GM18868 (cell line): ENCODE measurements around the gene TYW1.
"Not testable (repeated sequence)": the region's sequence is repeated elsewhere in the genome, so short reads cannot be mapped to it uniquely, and the experiment has no call there.

Experiments
- ATAC-seq: cut with Tn5 transposase; IDR thresholded peaks from one replicate; pipeline ENCODE4 v1.9.1; 2021; ENCODE audit warnings: mild to moderate bottlenecking, moderate library complexity; ENCODE audit not compliant: unreplicated experiment

Gene TYW1

DNA sequence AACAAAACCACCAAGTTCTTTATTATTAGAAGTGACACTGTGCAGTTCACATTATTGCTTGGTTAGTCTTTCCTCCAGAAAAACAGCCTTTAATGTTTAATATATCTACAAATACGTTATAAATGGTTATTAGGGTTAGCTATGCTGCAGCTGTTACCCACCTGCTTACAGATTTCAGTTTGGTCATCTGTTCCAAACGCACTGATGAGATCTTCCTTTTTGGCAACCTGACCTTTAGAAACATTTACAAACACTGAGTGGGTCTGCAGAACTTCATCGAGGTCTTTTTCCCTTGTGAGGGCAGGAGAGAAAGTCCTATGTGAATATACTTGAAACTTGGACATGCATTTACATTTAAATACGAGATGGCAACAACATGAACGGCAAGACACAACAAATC is 2.6 kb upstream of the TYW1 start:
- ATAC-seq = not testable (repeated sequence)

DNA sequence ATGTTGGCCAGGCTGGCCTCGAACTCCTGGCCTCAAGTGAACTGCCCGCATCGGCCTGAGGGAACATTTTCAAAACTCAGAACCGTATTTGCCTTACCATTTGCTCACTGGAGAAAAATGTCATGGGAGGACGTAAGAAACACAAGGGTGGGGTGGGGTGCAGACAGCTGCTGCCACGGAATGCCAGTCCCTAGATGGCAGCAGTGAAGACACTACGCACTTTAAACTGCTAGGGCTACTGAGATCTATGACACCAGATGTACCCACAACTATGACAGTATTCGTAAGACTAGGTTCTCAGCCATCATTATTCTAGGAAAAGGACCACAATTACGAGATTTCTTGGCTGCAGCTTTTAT is 2.0 kb upstream of the TYW1 start:
- peak; percentile 38 for ATAC-seq

DNA sequence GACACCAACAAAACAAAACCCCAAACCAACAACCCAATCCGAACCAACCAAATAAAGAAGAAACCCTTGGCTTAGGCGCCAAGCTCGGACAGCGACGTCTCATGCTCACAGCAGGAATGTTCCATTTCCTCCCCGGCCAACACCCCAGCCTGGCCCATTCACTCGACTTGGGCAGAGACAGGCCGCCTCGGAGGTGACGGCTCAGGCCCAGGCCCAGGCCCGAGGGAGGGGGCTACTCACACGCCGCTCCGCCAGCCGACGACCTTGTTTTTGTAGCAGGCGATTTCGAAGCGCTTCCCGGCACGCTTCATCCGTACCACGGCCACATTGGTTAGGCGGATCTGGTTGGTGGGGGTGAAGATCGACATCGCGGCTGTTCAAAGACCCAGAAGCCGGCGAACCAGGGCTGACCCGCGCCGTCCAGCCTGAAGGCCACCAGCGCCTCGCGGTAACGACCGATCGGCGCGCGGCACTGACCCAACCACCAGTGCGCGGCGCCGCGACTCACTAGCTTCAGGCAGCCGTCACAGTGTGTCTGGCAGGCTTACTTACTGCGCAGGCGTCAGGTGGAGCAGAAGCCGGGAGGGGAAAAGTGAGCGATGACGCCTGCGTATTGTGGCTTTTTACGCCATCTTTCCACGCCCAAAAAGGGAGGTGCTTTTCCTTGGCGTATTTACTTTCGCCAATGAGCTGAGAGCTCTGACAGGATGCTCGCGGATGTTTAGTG is 1.4 kb upstream of the TYW1 start, which contains the start of gene SBDS:
Gene SBDS (minus strand): TSS at position 537 of the 727 bp plus-strand sequence. CDS start 169 bp downstream, at position 368.
- peak; percentile 62 for ATAC-seq

DNA sequence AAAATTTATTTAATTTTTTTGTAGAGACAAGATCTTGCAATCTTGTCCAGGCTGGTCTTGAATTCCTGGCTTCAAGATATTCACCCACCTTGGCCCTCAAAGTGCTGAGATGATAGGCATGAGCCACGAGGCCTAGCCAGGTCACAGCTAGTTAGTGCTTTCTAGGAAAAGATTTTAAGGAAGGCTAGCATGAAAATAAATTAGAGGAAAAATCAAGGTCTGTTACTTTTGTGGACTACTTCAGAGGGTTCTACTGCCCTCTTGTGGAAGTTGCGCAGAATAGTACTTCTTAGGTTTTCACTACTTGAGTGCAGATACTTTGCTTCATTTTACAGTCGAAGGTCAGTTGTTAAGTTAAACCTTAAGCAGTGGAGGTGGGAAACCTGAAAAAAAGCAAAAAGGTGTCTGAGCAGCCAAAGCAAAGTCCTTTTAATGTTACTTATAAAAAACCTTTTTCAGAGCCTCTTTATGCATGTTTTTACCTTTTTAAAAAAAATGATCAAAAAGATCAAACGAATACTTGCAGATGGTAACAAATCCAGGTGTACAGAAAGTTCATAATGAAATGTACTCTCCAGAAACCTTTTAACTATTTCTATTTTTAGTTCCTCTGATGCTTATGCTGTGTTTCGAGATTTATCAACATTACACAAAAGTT is 4.1 kb downstream of the TYW1 start:
- not testable (repeated sequence) for ATAC-seq

DNA sequence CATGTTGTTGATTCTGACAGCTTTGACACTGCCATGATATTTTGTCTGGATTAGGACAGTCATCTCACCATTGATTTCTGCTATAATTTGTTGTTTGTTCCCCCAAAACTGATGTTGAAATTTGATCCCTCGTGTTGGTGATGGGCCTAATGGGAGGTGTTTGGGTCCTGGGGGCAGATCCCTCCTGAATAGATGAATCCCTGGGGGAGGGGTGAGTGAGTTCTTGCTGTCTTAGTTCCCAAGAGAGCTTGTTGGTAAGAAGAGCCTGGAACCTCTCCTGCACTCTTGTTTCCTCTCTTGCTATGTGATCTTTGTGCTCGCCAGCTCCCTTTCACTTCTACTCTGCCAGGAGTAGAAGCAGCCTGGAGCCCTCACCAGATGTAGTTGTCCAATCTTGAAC is 7.5 kb downstream of the TYW1 start:
- not testable (repeated sequence) for ATAC-seq

DNA sequence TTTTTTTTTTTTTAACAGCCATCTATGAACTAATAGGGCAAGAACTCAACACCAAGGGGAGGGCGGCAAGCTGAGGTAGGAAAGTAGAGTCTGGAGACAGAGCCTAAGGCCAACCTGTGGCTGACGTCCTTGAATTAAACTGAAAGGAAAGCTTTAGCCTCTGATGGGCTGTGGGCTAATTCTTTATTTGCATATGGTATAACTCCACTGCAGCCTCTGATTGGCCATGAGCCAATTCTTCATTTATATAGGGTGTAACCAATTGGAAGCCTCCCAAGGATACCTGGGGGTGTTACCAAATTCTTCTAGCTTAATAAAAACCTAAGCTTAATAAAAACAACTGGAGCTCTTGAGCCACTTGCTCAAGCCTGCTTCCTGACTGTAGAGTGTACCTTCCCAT is 10.3 kb downstream of the TYW1 start:
- ATAC-seq = no peak

DNA sequence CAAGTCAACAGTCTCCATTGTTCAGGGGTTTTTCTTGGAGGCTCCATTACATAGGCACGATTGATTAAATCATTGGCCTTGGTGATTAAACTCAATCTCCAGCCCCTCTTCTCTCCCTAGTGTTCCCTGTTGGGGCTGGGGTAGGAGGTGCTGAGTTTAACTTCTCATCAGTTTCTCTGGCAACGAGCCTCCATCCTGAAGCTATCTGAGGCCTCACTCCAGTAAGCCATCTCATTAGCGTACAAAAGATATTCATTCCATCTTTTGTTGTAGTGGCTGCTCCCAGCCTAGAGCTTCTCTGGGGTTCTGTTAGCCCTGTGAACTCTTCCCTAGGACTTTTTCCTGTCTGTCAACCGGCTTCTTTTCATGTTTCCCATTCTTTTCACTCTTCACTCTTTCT is 11.6 kb downstream of the TYW1 start:
- no peak for ATAC-seq

DNA sequence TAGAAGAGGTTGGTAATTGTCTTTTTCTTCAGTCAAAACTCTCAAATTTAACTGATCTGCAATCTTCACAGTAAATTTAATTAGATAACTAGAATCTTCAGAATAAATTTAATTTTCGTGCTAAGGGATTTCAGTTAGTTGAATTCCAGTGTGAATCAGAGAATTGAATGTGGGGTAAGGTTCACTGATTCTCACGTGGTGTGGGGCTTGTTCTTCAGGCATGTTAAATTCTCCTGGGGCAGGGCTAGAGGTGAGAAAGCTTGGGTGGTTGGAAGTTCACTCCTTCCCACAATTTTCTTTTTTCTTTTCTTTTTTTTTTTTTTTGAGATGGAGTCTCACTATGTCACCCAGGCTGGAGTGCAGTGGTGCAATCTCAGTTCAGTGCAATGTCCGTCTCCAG is 13.0 kb downstream of the TYW1 start:
- ATAC-seq = not testable (repeated sequence)

DNA sequence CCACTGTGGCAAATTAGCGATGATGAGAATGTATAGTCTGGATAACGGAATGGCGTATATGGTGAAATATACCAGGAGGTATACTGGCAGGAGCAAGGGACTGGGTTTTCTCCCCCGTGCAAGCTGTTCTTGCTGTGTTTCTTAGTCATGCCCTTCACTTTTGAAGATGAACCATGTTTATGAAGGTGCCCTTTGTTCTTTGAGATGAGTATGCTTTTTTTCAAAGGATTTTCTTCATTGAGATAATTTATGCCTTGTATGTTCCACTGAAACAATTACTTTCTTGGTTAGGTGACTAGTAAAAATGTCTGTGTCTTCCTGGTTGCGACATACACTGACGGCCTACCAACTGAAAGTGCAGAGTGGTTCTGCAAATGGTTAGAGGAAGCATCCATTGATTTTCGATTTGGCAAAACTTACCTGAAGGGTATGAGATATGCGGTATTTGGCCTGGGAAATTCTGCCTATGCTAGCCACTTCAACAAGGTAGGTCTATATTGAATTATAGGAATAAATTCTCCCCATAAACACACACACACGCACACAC is 17.5 kb downstream of the TYW1 start:
- ATAC-seq = not testable (repeated sequence)

DNA sequence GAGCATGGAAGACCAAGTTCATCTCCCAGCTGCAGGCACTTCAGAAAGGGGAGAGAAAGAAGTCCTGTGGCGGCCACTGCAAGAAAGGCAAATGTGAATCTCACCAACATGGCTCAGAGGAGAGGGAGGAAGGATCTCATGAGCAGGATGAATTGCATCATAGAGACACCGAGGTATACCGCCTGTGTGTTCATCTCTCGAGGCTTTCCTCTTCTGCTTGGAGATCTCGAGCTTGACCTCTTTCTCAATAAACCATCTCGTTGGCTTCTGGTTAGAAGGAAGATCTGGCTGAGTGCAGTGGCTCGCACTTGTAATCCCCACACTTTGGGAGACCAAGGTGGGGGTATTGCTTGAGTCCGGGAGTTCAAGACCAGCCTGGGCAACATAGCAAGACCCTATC is 21.3 kb downstream of the TYW1 start:
- ATAC-seq = not testable (repeated sequence)

DNA sequence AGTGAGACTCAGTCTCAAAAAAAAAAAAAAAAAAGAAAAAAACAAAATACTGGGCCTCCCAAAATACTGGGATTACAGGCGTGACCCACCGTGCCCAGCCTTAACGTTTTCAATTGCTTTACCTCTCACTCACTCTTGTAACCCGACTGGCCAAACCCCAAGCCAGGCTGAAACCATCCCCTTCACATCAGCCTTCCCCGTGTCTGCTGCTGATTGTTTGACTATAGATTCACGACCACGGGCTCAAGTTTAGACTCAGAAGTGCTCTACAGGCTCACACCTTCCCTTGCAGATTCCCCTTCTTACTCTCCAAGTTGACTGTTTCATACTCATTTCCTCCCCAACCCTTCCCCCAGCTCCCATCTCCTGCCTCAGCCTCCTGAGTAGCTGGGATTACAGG is 22.3 kb downstream of the TYW1 start:
- ATAC-seq = no peak

DNA sequence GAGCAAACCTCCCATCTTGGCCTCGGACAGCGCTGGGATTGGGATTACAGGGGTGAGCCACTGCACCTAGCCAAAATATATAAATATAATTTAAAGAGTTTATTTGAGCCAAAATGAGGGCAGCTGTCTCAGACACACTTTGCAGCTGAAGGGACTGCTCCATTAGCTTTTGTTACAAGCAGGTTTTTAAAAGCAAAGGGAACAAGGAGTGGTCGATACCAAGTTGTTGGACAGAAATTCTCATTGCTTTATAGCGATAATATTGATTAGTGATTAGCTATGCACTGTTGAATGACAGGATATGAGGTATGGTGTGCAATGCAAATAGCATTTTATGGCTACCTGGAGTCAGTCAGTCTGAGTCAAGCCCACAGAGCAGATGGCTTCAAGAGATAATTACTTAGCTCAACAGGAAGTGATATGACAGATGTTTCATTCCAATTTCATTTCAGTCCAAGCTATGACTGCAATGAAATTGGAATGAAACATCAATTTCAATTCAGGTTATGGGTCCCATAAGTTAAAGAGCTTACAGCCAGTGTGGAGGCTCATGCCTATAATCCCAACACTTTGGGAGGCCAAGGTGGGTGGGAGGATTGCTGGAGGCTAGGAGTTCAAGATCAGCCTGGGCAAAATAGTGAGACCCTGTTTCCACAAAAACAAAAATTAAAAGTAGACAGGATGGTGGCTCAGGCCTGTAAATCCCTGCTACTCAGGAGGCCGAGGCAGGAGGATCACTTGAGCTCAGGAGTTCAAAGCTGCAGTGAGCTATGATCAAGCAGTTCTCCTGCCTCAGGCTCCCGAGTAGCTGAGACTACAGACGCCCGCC is 23.1 kb downstream of the TYW1 start:
- ATAC-seq = no peak

DNA sequence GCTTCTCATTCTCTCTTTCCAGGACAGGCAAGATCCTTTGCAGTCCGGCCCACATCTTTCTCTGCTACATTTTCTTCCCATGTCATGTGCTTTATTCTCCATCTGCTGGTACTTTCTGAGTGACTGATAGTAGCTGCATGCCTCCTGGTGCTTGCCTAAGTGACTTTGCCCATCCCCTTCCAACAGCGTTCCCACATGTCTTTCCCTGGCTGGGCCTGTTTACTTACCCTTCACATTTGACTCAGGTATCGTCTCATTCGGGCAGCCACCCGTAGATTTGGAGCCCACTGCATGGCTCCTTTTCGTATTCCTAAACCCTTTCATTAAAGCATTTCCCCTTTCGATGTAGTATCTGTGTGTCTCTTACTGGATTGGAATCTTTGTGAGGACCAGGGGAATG is 24.6 kb downstream of the TYW1 start:
- no peak for ATAC-seq

DNA sequence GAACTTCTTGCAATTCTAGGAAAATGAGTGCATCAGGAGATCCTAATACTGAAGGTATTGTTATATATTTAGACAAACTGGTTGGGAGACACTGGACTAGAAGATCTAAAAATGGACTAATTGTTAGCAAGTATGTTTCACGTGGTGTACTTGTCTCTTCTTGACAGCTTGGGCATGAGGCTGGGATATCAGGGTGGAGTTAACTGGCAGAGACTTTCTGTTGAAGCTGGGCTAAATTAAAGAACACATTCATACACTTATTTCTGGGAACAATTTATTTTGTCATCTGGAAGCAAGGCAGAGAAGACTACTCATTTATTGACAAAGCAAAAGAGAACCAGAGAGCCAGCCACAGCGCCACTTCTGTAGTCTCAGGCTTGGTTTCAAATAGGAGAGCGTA is 25.9 kb downstream of the TYW1 start:
- ATAC-seq = no peak

DNA sequence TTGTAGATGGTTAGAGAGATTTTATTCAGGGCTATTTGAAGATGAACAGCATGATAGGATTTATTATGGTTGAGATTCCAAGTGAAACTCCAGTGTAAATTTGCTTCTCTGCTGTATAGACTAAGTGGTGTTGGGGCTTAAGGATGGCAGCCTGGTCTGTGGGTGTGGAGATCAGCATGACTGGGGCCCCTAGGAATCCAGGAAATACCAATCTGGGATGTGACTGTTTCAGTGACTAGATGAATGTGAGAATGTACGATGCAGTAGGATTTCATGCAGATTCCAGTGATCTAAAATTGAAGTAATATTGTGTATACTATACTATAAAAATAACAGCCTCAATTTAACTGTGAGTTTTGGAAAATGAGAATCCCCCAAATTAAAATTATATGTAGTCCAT is 28.8 kb downstream of the TYW1 start:
- not testable (repeated sequence) for ATAC-seq

DNA sequence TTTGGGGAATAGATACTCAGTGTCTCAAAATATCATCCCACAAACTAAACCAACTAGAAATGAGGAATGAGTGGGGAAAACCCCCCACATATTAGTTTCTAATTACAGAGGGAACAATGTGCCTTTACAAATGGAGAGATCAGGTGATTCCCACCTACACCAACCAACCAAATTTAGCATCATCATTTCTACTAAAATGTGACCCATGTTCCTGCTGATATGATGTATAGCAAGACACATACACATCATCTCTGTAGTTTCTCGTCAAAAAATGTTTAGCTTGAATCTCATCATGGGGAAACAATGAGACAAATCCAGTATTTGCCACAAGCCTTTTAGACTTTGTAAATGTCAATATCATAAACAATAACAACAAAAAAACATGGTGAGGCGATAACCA is 35.1 kb downstream of the TYW1 start:
- ATAC-seq = not testable (repeated sequence)

DNA sequence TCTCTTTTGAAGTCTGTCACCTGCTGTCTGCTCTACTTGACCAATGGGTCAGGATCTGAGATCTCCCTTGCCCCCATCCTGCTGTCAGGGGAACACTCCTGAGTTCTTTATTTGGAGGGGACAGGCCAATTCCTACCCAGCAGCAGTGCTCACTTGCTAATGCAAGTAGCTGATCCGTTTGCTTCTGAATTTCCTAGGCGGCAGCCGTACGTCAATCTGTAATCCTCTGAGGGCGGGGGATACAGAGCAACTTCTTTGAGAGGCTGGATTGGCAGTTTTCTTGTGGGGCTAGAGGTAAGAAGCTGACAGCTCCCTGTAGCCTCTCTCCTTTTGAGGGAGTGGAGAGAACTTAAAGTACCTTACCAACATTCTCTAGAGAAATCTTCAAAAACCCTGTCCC is 36.6 kb downstream of the TYW1 start:
- no peak for ATAC-seq

DNA sequence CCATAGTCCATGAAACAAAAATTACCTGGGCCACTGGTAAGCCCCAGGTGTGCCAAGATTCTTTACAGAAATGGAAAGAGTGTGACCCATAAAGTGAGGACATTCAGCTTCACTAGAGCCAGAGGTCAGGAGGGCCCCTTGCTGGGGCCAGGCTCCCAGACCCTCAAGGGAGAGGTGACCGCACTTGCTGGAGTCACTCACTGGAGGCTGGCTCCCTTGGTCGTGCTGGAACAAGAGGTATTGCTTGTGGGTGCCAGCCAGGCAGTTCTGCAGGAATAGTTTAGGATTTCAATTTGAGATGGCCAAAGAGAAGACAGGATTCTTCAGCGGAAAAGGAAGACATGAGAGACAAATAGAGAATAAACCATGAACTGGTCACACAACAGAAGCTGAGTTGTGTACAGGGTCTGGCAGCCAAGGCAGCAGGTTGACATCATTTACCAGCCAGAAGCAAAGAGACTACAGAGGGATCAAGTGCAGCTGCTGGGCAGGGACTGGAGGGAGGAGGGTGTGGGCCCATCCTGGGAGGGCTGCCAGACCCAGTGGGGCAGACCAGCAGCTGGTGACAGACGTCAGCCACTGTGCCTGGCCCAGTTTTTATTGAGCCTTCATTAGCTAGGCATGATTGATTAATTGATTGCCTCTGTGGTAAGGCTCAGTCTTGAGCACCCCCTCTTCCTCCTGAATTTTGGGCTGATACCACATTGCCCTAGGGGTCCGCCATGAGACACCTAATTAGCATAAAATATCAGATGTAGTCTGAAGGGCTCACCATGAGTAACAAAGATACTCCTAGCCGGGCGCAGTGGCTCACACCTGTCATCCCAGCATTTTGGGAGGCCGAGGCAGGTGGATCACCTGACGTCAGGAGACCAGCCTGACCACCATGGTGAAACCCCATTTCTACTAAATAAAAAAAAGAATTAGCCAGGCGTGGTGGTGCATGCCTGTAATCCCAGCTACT is 40.1 kb downstream of the TYW1 start:
- ATAC-seq = not testable (repeated sequence)

DNA sequence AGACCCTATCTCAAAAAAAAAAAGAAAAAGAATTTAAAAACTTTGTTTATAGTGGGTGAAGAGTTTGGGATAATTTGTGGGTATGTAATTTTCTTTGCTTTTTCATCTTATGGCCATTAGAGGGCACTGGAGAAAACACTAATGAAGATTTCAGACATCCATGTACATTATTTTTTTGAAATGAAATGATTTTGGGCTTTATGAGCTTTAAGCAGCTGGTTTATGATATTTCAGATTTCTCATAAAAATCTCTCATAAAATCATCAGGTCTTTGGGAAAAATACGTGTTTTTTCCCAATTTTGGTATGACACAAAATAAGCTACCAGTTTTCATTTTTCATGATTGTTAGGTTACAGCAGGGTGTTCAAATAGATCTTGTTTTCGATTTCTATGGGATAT is 44.2 kb downstream of the TYW1 start:
- not testable (repeated sequence) for ATAC-seq
